Measurements from ENCODE around the gene CACNA1B.

DNA sequence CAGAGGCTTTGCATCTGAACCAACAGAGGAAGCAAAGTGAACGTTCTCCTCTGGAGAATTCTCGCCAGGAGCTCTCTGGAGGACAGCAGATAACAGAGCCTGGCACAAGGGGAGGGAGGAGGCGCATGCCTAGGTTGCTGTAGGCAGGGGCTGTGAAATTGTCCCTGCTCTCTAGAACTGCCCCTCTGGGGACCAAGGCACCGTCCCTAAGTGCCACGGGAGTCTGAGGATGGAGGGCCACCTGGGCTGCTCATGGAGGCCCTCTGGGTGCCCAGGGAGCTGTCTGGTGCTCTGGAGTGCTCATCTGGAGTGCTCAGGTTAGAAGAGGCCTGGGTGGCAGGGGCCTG, 77.6 kb downstream of the CACNA1B start:
- TF ChIP-seq, protein P1, sequence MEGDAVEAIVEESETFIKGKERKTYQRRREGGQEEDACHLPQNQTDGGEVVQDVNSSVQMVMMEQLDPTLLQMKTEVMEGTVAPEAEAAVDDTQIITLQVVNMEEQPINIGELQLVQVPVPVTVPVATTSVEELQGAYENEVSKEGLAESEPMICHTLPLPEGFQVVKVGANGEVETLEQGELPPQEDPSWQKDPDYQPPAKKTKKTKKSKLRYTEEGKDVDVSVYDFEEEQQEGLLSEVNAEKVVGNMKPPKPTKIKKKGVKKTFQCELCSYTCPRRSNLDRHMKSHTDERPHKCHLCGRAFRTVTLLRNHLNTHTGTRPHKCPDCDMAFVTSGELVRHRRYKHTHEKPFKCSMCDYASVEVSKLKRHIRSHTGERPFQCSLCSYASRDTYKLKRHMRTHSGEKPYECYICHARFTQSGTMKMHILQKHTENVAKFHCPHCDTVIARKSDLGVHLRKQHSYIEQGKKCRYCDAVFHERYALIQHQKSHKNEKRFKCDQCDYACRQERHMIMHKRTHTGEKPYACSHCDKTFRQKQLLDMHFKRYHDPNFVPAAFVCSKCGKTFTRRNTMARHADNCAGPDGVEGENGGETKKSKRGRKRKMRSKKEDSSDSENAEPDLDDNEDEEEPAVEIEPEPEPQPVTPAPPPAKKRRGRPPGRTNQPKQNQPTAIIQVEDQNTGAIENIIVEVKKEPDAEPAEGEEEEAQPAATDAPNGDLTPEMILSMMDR (IDR thresholded peaks at IDR 0.05; ENCODE audit: insufficient read depth, low read length) = no peak
- TF ChIP-seq POLR2AphosphoS5 (IDR thresholded peaks at IDR 0.05; ENCODE audit: low read depth) (no peak), GABPA (IDR thresholded peaks at IDR 0.05; ENCODE audit: low read depth) (no peak), SPI1 (IDR thresholded peaks at IDR 0.05; ENCODE audit: borderline replicate concordance, low read depth) (no peak)
- TF ChIP-seq, protein P2, sequence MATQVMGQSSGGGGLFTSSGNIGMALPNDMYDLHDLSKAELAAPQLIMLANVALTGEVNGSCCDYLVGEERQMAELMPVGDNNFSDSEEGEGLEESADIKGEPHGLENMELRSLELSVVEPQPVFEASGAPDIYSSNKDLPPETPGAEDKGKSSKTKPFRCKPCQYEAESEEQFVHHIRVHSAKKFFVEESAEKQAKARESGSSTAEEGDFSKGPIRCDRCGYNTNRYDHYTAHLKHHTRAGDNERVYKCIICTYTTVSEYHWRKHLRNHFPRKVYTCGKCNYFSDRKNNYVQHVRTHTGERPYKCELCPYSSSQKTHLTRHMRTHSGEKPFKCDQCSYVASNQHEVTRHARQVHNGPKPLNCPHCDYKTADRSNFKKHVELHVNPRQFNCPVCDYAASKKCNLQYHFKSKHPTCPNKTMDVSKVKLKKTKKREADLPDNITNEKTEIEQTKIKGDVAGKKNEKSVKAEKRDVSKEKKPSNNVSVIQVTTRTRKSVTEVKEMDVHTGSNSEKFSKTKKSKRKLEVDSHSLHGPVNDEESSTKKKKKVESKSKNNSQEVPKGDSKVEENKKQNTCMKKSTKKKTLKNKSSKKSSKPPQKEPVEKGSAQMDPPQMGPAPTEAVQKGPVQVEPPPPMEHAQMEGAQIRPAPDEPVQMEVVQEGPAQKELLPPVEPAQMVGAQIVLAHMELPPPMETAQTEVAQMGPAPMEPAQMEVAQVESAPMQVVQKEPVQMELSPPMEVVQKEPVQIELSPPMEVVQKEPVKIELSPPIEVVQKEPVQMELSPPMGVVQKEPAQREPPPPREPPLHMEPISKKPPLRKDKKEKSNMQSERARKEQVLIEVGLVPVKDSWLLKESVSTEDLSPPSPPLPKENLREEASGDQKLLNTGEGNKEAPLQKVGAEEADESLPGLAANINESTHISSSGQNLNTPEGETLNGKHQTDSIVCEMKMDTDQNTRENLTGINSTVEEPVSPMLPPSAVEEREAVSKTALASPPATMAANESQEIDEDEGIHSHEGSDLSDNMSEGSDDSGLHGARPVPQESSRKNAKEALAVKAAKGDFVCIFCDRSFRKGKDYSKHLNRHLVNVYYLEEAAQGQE (IDR thresholded peaks at IDR 0.05; ENCODE audit: insufficient replicate concordance, low read depth) = no peak
